ENCODE measurements around the gene TMEM115. TPM values are rescaled to one million over a fixed set of nuclear protein-coding genes. Genes with fewer than 3 reads are reported as not detected.
A peak's percentile ranks its signal among the peaks of the same experiment; 100 is the strongest.

TMEM115 gene
- total and polyA plus RNA-seq, 10 of the 15 experiments (the other 5 are each of a cell fraction or from before 2014, with no cell fraction given): 1.9 to 18.7 (median 13.2) TPM

DNA sequence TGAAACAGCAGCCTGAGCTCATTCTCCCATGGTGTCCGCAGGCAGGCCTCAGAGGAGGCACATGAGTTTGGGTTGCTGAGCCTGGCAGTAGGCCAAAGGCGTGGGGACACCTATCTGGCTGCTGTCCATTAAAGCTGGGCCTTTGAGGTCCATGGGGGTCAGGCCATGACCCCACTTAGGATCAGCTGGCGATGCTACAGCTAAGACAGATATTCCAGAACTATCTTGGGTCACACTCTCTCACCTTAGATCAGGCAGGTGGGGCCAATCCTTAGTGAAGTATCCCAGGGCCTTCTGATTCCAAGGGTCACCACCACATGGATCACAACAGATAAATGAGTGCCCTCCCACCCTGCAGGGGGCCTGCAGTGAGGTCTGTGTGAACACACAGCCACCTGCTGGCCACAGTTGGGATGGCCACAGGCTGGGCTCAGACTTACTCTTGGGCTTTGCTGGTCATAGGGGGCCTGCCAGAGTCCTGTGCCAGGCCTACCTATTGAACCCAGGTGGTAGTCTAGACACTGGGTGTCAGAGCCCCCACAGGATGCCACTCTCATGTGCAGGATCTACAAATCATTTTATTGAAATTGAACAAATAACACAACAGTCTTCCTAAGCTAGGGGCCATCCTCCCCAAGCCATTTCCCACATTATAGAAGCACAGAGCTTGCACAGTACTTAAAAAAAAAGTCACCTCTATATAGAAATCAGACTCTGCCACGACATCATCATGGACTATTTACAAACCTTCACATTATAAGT lies 34.8 kb downstream of the TMEM115 start:
- RAD21 ChIA-PET (ENCODE audit: unreplicated experiment): interaction anchor here (0.7 to 2.3 kb wide), 5 partner anchors 13 to 46 kb away, joined by 3 to 6 read pairs (median 3); partner anchors contain the start of genes IFRD2 and LSMEM2
- Histone ChIP-seq H3K4me3 (no peak overlapping the region), H3K9ac (ENCODE audit: control insufficient read depth, insufficient read depth, low read length) (no peak overlapping the region), H4K20me1 (ENCODE audit: control insufficient read depth, insufficient read depth) (no peaks in the 10 kb centered on the region), H3K36me3 (ENCODE audit: control insufficient read depth in 2 of 2, insufficient read depth in 2 of 2, low read length in 1 of 2) (peaks cover 2 to 7% of the 10 kb centered on the region in 2 experiments; a peak in 3 of 4 replicates), H3K4me1 (ENCODE audit: control insufficient read depth, insufficient read depth, low read length) (peaks cover 17% of the 10 kb centered on the region), H3K4me2 (ENCODE audit: control insufficient read depth, insufficient read depth) (no peak overlapping the region), H3K79me2 (ENCODE audit: control insufficient read depth, insufficient read depth, low read length) (peaks cover 19% of the 10 kb centered on the region), H3K27me3 (replicated peaks in 1 of 2; ENCODE audit: control insufficient read depth in 2 of 2, insufficient read depth in 2 of 2, low read length in 1 of 2) (no peaks in the 10 kb centered on the region), H3K9me3 (replicated peaks; ENCODE audit: control insufficient read depth, insufficient read depth, low read length) (no peaks in the 10 kb centered on the region), H3K27ac (ENCODE audit: control insufficient read depth, insufficient read depth) (no peak overlapping the region), H2AFZ (ENCODE audit: control insufficient read depth, low read depth, low read length) (no peak overlapping the region)
- DNase-seq (ENCODE audit: low read depth, low spot score) (no peak), ATAC-seq (peak; percentile 51), FAIRE-seq (no peak)
- SMC1A ChIA-PET (ENCODE audit: uncharacterized antibody, unreplicated experiment): interaction anchor here (1.0 kb wide), 1 partner anchor 25 kb away, joined by 3 read pairs; the partner anchor contains the start of genes HYAL3 and NAA80
- in situ Hi-C loops (cut with MboI) (no loop called here), intact Hi-C loops (cut with micrococcal nuclease; ENCODE audit: unreplicated experiment) (loop anchor here (1.0 kb wide), 2 partner anchors 50 to 97 kb away; no protein-coding TSS in a partner anchor)
- TF ChIP-seq ZNF622 (IDR thresholded peaks at IDR 0.05): no peak
- TF ChIP-seq ETV6 (conservative IDR thresholded peaks at IDR 0.05 in 1 of 2, IDR thresholded peaks at IDR 0.05 in 1 of 2; ENCODE audit: borderline replicate concordance in 1 of 2, low read depth in 1 of 2): no peak
- 0 out of 2 replicates have a peak, but pooled peaks have one; percentile 26 for TF ChIP-seq NR2F1 (conservative IDR thresholded peaks at IDR 0.05)
- 0 out of 2 replicates have a peak, but pooled peaks have one; percentile 21 for TF ChIP-seq IKZF1 (conservative IDR thresholded peaks at IDR 0.05)
- peak; percentile 66 for TF ChIP-seq RAD21 (IDR thresholded peaks at IDR 0.05; ENCODE audit: insufficient read depth, low read depth, low read length)
- peak; percentile 49 for TF ChIP-seq SMC3 (IDR thresholded peaks at IDR 0.05; ENCODE audit: borderline replicate concordance, low read length)
- TF ChIP-seq ZNF687 (IDR thresholded peaks at IDR 0.05): no peak
- TF ChIP-seq, protein P1, sequence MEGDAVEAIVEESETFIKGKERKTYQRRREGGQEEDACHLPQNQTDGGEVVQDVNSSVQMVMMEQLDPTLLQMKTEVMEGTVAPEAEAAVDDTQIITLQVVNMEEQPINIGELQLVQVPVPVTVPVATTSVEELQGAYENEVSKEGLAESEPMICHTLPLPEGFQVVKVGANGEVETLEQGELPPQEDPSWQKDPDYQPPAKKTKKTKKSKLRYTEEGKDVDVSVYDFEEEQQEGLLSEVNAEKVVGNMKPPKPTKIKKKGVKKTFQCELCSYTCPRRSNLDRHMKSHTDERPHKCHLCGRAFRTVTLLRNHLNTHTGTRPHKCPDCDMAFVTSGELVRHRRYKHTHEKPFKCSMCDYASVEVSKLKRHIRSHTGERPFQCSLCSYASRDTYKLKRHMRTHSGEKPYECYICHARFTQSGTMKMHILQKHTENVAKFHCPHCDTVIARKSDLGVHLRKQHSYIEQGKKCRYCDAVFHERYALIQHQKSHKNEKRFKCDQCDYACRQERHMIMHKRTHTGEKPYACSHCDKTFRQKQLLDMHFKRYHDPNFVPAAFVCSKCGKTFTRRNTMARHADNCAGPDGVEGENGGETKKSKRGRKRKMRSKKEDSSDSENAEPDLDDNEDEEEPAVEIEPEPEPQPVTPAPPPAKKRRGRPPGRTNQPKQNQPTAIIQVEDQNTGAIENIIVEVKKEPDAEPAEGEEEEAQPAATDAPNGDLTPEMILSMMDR (IDR thresholded peaks at IDR 0.05 in 2 of 3, conservative IDR thresholded peaks at IDR 0.05 in 1 of 3; ENCODE audit: control insufficient read depth in 2 of 3, extremely low read depth in 1 of 3, insufficient read depth in 1 of 3, low read depth in 3 of 3, low read length in 3 of 3): peak; percentile 77 to 83 (median 80)
- TF ChIP-seq, protein P2, sequence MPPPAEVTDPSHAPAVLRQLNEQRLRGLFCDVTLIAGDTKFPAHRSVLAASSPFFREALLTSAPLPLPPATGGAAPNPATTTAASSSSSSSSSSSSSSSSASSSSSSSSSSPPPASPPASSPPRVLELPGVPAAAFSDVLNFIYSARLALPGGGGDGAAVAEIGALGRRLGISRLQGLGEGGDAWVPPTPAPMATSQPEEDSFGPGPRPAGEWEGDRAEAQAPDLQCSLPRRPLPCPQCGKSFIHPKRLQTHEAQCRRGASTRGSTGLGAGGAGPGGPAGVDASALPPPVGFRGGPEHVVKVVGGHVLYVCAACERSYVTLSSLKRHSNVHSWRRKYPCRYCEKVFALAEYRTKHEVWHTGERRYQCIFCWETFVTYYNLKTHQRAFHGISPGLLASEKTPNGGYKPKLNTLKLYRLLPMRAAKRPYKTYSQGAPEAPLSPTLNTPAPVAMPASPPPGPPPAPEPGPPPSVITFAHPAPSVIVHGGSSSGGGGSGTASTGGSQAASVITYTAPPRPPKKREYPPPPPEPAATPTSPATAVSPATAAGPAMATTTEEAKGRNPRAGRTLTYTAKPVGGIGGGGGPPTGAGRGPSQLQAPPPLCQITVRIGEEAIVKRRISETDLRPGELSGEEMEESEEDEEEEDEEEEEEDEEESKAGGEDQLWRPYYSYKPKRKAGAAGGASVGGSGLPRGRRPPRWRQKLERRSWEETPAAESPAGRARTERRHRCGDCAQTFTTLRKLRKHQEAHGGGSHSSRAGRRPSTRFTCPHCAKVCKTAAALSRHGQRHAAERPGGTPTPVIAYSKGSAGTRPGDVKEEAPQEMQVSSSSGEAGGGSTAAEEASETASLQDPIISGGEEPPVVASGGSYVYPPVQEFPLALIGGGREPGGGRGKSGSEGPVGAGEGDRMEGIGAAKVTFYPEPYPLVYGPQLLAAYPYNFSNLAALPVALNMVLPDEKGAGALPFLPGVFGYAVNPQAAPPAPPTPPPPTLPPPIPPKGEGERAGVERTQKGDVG (CRISPR knock-in tag; IDR thresholded peaks at IDR 0.05): no peak
- POLR2A ChIA-PET: interaction anchor here (1.0 kb wide), 1 partner anchor 12 kb away, joined by 3 read pairs; no protein-coding TSS in a partner anchor
- WGBS (ENCODE audit: insufficient coverage, insufficient replicate concordance, low lambda C conversion rate, missing lambda C conversion rate): 50% methylated on average over 4 of the region's 4 CpGs
- no TSS peak for BruUV-seq (replicated peaks)
- CTCF ChIA-PET: interaction anchor here (0.5 to 5.1 kb wide), 17 partner anchors 9 to 218 kb away, joined by 3 to 72 read pairs (median 5); partner anchors contain the start of genes HYAL1, HYAL3, IFRD2 and LSMEM2
